Eye (tissue), 1 donor: Measurements from ENCODE around the gene SLC16A12.
"Not testable (repeated sequence)": the region's sequence is repeated elsewhere in the genome, so short reads cannot be mapped to it uniquely, and the experiment has no call there.

Experiments used
- DNase-seq: peaks from one replicate; pipeline ENCODE4 v3.0.0-alpha.2; 2015

Gene SLC16A12

DNA sequence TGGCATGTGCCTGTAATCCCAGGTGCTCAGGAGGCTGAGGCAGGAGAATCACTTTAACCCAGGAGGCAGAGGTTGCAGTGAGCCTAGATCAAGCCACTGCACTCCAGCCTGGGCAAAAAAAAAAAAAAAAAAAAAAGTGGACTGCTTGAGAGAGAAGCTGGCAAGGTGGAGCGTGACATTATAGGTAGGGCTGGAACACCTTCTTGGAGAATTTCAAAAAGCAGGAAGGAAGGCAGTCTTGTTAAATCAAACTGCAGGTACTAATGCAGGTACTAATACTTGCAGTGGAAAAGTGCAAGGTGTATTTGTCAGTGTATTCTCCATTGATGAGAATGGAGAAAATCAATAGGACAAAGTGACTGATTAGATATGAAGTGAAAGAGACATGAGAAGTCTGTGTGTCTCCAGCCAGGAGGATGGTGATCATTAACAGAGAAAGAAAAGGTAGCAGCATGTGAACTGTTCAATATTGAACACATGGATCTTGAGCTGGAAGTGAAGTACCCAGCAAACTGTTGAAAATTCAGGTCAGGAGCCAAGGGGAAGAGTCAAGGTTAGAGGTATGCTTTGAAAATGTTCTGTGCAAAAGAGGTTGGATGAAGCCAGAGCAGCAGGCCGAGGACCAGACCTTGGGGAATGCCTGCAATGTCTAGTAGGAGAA, 12.6 kb upstream of the SLC16A12 start:
- no peak for DNase-seq

DNA sequence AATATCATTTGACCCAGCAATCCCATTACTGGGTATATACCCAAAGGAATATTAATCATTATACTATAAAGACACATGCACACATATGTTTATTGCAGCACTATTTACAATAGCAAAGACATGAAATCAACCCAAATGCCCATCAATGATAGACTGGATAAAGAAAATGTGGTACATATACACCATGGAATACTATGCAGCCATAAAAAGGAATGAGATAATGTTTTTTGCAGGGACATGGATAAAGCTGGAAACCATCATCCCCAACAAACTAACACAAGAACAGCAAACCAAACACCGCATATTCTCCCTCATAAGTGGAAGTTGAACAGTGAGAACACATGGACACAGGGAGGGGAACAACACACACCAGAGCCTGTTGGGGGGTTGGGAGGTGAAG, 11.3 kb upstream of the SLC16A12 start:
- not testable (repeated sequence) for DNase-seq

DNA sequence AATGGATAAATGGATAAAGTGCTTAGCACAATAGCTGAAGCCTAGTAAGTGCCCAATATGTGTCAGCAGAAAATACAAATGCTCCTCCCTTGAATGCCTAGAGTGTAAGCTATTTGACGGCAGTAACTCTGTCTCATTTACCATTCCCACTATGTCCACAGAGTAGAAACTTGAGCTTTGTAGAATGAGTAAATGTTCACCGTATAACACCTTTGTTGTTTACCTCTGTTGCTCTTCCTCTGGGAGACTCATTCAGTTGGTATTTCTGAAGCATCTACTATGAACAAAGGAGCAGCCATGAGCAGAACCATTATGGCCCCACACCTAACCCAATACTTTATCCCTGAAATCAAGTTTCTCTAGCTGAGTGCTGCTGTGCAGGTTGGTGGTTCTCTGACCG, 8.4 kb upstream of the SLC16A12 start:
- no peak for DNase-seq

- DNase-seq, result no peak
Measured at GRCh38 chr10:89540420-89540949, 5.1 kb upstream of the SLC16A12 start.

- DNase-seq, result no peak
Measured at GRCh38 chr10:89537364-89537763, 2.0 kb upstream of the SLC16A12 start.

DNA sequence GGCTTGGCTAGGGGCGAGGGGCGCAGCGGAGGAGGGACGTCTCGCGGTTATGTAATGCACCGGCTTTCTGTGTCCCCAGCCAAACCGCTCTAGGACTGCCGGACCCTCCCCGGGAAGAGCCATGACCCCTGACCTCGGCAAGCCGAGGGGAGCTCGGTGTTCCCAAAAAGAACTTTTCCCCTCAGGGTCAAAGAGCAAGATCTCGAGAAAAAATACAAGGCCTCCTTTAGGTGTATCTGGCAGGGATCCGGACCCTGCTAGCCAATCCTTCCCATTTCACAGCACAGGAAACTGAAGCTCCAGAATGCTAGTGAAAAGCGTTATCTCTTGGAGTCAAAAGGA, 590 bp upstream of the SLC16A12 start:
- no peak for DNase-seq

DNA sequence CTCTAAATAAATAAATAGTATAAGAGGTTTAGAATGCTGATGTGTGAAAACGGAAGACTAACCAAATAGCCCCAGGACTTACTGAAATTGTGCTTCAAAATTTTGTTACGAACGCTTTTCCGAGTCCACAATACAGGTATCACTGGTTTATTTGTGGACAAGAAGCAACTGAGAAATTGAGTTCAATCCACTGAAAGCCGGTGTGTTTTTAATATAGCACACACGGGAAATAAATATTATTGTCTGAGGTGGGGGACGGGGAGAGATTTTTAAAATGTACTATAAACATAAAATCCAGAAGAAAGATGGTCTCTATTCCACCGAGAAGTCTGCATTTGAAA, 598 bp downstream of the SLC16A12 start:
- DNase-seq, result peak; percentile 56

DNA sequence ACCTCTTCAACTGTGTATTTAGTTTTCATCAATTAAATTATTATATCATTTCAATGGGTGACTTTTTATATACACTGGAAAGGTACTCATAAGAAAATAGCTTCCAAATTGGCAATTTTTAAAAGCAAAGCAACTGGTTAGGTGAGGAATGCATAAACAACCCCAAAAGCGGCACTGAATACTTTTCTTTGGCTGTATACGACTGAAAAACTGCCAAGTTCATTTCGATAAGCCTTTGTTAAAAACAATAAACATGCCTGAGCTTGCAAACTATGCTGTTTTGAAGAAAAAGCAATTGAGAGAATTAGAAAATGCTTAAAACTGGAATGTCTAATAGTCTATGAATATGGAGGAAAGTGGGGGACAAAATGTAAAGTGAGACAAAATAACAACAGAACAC, 2.9 kb downstream of the SLC16A12 start:
- no peak for DNase-seq

GRCh38 chr10:89531359-89531758, 4.0 kb downstream of the SLC16A12 start:
- no peak for DNase-seq

- not testable (repeated sequence) for DNase-seq
Measured at GRCh38 chr10:89529711-89530110, 5.7 kb downstream of the SLC16A12 start.

DNA sequence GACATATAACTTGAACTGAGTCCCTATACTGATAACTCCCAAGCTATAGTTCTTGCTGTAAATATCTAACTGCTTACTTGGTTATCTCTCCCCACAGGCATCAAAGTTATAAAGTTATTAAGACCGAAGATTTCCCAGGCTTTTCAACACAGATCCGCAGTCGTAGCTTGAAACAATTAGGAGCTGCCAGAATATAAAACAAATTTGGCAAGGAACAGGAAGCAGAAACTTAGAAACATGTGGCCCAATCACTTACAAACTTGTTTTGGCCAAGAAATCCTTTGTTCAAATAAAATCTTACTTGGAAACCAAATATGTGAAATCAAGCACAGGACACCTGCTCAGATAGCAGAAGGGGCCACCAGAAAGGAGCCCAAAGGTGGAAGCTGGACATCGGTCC, 9.0 kb downstream of the SLC16A12 start:
- no peak for DNase-seq

DNA sequence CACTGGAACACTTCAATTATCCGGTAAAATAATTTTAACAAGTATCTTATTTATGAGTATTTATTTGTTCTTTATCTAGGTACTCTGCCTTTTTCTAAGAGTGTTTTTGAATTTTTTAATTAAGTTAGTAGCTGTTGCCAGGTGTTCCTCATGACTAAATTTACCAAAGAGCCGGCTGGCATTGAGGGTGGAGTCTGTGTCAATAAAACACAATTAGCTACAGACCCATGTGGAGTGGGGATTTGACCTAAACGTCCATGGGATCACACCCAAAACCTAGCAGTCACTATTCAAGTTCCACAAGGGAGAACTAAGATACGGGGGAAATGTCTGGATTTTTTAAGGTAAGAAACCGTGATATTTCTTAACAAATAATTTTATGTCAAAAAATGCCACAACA, 9.8 kb downstream of the SLC16A12 start:
- DNase-seq, result no peak

- DNase-seq, result no peak
Measured at GRCh38 chr10:89524279-89524678, 11.1 kb downstream of the SLC16A12 start.

DNA sequence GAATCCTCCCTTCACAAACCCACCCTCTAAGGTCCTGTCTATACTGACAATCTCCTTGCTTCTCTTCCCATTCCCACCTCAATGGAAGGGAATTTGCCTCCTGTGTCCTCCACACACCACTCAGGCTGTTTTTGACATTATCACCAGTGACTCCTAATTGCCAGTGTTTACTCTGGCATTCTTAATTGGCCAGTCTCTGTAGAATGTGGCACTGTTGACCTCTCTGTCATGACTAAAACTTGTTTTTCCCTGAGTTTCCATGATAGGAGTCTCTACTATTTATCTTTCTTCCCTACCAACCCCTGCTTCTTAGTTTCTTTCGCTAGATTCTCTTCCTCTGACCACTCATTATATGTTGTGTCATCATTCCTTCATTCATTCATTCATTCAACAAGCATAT, 12.1 kb downstream of the SLC16A12 start:
- DNase-seq, result no peak

GRCh38 chr10:89522463-89522862, 12.9 kb downstream of the SLC16A12 start:
- no peak for DNase-seq

DNA sequence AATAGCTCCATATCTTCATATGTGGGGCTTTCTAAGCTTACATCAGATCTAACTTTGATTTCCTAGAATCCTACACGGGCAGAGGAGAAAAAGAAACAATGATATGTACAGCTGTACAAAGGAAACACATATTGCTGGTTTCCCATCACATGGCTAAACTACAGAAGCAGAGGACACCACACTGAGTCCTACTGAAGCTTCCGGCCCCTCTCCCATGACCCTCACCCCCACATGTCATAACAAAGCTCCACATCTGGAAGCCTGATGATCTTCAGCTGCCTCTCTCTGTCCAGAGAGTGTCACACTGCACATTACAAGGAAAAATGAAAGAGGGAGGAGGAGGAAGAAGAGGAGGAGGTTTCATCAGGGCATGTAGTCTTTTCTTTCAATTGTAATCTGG, 14.0 kb downstream of the SLC16A12 start:
- DNase-seq, result no peak

DNA sequence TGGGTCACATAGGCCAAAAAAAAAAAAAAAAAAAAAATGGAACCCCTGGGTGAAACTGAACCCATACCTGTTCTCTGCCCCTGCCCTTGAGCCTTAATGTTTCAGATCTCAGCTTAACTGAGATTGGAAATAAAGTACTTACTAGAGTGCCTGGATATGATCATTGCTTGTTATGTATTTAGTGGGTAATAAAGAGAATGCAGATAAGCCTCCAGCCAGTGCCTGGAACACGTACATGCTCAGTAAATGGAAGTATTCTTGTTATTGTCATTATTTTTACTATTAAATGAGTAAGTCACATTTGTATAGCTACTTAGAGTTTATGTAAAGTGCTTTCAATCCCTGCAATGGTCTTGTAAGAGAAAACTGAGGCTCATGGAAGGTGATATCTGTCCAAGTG, 14.7 kb downstream of the SLC16A12 start:
- DNase-seq, result no peak

DNA sequence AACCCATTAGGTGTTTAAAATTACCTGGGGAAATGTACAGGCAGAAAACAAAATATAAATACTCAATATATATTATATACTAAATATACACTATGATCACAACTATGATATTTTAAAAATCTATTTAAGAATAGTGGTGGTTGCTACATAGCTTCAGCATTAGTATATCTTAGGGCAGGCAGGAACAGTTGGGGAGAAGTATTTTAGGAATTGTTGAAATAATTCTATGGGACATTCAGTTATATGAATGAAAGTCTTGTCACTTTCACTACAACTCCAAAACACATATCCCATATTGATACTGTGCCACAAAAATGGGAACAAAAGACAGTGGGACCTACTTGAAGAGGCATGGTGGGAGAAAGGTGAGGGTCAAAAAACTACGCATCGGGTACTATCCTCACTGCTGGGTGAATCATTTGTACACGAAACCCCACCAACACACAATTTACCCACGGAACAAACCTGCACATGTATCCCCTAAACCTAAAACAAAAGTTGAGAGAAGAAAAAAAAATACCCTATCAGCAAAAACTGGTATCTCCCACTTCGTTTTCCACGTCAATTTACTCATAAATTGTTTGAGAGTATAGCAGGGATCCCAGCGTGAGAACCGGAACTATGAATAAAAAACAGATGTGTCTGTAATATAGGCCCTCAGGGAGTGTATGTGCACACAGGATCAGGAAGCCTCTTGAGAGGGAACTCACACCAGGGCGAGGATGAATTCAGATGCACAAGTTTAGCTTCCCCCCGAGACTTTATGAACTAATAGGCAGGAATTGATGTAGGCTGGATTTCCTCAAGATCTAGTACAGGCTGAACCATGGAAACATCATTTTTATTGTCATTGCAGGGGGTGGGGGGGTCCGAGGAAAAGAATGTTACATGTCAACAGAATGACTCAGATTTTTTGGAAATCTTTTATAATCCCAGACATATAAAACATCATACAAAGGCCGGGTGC, 16.2 kb downstream of the SLC16A12 start:
- peak; percentile 42 for DNase-seq

DNA sequence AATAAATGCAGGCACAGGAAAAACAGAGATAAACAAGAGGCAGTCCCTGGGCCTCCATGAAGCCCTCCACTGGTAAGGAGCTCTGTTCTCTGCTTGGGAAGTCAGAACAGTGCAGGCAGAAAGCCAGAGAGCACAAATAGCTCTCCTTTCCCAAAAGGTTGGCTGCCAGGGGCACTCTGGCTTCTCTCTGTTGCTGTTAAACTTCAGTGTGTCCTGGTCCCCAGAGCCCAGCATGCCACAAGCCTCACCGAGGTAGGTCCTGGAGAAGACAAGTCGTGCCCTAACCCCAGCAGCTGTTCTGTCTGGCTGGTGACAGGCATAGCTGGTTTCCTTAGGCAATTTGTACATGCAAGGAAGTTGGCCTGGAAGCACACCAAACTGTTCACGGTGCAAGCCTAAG, 17.3 kb downstream of the SLC16A12 start:
- no peak for DNase-seq

DNA sequence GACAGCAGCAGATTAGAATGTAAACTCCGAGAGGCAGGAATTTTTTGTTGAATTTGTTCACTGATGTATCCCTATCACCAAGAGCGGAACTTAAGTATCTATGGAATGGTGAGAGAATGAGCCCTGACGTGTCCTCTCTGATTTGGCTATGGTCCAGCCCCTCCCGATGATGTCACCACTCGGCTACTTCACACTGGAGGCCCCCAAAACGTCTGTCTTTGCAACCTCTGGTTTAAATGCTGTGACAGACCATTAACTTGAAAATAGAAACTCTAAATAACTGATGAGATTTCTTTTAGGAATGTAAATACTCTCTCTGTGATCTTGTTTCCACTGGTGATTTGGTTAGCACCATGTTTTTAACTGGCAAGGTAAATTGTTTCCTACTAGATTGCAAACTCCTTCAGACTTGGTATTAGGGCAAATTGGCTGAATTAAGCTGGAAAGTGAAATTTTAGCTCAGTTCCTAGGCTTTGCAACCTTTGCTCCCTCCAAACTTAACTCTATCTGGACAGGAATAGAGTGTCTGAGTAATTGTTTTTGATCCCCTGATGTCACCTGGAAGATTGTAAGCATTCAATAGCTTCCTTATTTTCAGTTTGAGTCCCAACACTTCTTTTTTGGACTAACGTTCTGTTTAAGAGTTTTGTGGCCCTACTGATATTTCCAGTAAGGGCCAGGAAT, 19.1 kb downstream of the SLC16A12 start:
- DNase-seq, result peak; percentile 77

- DNase-seq, result peak; percentile 53
Measured at GRCh38 chr10:89515031-89515841, 20.2 kb downstream of the SLC16A12 start.

DNA sequence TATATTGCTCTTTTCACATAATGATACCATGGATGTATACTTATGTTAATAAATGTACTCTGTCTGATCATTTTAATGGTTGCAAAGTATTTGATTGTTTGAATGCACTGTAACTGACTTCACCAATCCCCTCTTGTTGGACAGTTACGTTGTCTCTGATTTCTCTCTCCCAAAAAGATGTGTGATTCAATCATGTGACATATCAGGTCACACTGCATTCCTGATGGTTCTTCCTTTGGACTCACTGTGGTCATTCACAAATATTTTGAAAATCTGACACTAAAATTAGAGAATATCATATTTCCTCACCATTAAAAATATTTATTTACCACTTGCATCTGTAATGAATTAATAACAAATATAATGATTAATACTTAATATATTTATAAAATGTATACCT, 22.2 kb downstream of the SLC16A12 start:
- no peak for DNase-seq
